Hematopoietic multipotent progenitor cell treated with erythropoietin and hydrocortisone succinate and interleukin-3 and kit ligand, for 17 days (in vitro differentiated cells): Measurements from ENCODE around the gene TUBB1.
"Not testable (repeated sequence)": the region's sequence is repeated elsewhere in the genome, so short reads cannot be mapped to it uniquely, and the experiment has no call there.

Source experiments
- DNase-seq: peaks from one replicate; pipeline ENCODE4 v3.0.0-alpha.2; 2015; ENCODE audit warnings: low spot score

Gene TUBB1

DNA sequence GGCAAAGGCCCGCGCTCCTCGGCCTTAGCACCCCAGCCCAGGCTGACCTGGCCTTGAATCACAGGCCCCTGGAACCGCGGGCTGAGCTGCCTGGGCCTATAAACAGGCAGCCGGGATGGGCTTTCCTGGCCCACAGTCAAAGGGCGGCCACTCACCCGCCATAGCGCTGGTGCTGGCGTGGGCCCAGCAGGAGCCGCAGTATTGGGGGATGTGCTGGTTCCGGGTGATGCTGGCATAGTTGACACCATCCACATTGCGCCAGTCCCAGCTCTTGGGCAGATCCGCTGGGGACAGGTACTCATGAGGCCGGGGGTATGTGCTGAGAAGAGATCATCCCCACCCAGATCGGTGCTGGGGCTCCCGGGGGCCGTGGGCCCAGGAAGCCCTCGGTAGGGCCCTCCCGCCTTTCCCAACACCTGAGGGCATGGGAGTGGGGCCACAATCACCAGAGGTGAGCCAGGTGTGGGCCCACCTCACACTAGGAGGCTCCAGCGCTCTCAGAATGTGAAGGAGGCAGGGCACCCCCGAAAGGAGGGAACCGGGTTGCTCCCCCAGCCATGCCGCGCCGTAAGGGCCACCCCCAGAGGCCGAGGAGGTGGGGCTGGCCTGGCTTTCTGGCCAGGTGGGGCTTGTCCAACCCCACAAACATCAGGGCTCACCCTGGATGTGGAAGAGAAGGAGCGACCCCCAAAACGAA lies 12.9 kb upstream of the TUBB1 start:
- no peak for DNase-seq

DNA sequence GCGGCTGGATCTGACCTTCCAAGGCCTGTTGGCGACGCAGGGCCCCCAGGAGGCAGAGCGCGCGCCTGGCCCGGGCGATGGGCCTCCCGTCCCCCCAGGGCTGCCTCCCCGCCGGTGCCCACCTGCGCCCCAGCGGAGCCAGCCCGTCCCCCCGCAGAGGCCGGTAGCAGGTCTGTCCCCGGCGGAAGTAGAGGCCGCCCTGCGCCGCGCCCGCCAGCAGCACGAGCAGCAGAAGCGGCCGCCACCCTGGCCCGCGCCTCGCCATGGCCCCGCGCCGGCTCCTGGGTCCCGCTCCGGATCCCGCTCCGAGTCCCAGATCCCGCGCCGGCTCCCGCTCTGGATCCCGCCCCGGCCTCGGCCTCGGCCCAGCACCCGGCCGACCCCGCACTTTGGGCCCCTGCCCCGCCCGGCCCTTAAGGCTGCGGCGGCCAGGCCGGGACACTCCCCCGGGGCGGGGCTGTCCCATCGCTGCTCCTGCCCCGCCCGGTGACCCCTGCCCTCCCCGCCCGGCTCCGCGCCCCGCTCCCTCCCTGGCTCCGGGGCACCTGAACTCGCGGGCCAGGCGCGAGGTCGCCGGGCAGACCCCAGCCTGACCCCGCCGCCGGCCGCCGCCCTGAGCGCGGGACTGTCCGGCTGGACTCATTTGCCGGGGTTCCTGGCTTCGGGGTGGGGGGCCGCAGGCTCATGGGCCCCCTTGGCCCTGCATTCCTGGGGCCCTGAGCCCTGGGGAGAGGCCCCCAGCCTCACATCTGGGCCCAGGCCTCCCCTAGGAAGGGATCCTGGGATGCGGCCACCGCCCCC lies 12.2 kb upstream of the TUBB1 start, which contains the start of gene CTSZ:
Gene CTSZ, minus strand, starts transcription at position 391 of the 801 bp plus-strand sequence. Its CDS starts 126 bp downstream, at position 265.
- DNase-seq, result peak; percentile 51

DNA sequence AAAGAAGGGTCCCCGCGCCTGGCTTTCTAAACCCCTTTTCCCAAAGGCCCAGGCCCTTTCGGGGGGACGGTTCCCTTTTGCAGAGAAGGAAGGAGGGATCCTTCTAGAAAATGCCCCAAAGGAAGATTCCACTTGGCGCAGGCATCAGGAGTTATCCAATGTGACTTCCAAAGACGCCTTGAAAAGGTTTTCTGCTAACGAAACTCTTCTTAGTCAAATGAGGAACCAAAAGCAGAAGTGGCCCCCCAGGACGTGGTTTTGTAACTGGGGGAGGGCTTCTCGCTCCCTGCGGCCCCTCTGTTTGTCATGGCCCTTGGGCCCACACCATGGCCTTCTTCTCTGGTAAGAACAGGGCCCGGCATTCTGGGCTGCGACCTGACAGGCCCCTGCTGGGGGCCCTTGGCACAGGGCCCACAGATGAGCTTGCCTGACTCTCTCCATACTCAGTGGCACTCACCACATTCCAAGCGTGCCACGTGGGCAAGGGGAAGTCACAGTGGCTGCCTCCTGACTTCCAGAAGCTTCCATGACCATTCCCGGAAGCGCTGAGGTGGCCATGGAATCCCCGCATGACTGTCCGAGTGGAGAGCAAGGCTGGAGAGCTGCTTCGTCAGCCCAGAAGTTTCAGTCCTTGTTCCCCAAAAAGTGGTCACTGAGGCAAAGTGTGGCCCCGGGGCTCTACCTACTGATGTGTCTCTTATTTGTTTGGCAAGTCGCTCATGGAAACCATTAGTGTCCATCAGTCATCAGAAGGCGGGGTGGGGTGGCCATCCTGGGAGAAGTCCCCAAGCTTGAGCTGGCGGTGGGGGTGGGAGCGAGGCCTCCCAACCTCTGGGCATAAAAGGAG lies 11.3 kb upstream of the TUBB1 start:
- no peak for DNase-seq

DNA sequence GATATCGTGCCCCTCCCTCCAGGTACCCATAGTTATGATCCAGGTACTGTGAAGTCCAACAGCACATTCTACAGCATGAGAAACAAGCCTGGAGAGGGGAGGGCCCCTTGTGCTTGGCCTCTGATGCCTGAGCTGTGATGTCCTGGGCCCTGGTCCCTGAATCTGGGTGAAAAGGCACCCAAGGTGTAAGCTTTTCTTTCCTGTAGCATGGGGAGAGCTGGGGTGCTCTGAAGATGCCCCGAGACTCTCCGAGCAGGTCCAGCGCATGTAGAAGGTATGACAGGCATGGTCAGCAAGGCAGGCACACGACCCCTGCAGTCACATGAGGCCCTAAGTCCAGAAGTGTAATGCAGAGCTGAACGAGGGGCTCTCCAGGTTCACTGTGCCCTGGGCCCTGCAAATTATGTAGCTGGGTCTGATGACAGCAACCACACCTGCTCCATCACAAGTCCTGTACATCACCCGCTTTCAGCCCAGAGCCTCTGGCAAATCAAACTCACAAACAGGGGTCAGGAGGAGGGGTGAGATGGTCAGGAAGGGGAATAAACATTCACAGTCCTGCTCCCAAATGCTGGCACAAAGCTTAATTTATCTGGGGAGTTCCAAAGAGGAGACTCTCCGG lies 10.4 kb upstream of the TUBB1 start:
- DNase-seq, result no peak

DNA sequence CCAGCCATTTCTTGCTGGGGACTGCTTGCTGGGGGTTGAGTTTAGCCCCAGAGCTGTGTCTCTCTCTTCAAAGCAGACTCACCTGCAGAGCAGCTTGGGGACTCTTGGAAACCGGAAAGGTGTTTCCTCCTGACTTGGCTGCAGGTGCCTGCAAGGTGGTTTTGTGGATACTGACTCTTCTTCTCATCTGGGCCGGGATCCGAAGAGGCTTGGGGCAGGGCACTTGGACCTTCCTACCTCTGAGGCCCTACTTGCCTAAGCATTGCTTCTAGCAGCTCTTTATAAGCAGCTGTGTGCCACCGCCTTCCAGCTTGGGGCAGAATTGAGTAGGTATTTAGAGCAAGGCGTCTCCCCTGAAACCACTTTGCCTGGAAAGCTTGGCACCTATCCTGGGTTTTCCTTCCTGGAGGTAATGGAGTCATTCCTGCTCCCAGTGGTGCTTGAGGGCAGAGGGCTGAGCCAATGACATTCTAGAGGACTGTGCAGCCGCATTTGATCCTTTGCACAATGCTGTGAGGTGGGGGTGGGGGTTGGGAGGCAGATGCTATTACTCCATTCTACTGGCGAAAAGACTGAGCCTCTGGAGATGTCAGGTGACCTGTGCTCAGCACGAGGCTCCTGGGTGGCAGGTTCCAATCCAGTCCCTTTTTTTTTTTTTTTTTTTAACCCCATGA lies 8.8 kb upstream of the TUBB1 start:
- DNase-seq, result no peak

DNA sequence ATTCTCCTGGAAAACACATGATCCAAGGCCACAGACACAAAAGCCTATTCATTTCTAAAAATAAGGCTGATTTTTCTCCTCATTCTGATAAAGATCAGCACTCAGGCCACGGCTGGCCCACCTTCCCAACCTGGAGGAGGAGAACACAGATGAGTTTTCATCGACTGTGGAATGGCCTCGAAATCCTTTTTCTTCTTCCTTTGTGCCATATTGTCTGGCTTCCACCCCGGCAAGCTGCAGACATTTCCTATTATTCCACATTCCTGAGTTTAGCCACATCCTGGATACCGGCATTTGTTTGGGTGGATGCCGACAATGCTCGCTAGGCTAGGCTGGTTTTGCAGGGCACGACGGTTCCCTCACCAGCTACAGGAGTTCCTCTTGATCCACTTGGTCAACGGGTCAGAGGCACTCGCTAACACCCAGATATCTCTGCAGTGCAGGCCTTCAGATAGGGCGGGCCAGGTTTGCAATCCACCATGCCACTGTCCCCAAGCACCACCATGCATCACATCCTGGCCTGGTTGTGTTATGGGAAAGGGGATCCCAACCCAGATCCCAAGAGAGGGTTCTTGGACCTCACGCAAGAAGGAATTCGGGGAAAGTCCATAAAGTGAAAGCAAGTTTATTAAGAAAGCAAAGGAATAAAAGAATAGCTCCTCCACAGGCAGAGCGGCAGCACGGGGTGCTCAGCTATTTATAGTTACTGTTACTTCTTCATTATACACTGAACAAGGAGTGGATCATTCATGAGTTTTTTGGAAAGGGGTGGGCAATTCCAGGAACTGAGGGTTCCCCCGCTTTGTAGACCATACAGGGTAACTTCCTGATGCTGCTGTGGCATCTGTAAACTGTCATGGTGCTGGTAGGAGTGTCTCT lies 8.0 kb upstream of the TUBB1 start:
- DNase-seq, result peak; percentile 49

DNA sequence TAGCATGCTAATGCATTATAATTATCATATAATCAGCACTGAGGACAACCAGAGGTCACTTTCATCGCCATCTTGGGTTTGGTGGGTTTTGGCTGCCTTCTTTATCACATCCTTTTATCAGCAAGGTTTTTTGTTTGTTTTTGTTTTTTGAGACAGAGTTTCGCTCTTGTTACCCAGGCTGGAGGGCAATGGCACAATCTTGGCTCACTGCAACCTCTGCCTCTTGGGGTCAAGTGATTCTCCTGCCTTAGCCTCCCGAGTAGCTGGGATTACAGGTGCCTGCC lies 7.4 kb upstream of the TUBB1 start:
- DNase-seq, result not testable (repeated sequence)

DNA sequence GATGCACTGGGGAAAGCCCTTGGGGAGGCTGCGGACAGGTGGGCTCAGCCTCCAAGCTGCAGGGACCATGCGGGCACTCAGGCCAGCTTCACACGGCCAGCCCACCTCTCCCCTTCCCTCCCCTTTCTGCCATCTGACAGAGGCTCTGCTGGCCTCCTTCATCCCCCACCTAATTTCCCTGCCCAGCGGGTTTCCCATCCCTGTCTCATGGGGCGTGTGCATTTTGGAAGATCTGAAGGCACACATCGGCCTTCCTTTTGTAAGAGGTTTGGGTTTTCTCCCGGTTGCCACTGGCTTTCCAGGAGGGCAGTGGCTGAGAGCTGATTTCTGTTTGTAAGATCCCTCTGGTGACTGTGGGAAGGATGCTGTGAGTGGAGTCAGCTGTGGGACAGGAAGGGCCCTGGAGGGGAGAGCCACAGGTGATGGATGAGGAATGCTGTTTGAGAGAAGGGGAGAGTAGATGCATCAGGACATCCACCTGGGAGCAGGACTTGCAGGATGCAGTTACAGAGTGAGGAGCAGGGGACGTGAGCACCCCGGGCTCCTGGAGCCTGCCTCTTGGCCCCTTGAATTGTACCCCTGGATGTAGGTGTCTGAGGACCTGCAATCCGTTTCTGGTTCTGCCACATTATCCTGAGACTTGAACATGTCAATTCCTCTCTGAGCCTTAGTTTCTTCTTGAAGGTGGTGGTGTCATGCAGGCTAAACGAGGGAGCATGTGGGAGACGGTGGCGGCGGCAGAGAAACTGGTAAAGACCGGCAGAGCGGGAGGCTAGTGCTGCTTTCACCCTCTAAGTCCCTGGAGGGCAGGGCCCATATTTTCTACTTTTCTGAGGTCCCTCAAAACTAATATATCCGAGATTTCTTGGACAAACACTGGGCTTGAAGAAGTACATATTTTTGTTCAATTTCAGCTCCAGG lies 5.9 kb upstream of the TUBB1 start:
- no peak for DNase-seq

DNA sequence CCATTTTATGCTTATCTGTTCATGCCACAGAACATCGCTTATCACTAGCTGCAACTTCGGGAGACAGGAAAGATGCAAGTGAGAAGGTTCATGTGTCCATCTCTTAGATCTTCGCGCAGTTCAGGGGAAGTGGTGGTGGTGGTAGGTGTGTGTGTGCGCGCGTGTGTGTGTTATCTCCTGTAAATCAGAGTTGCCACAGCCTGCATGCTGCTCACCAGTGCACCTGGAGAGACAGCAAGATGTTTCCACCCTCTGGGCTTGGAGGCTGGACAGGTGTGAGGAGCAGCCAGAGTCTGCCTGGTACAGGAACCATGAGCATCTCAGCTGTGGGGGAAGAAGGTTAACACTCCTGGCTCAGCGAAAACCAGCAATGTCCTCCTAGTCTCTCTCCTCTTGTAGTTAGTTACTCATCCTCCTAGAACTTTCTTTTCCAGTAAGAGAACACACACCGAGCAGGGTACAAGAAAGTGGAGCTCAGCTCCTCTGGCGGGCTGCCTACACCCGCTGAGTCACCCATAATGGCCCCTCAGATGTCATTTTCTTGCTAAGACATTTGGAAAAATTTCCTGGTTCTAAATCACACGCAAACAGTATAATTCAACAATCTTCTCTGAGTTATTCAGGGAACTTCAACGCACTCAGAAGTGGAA lies 5.1 kb upstream of the TUBB1 start:
- DNase-seq, result peak; percentile 29

DNA sequence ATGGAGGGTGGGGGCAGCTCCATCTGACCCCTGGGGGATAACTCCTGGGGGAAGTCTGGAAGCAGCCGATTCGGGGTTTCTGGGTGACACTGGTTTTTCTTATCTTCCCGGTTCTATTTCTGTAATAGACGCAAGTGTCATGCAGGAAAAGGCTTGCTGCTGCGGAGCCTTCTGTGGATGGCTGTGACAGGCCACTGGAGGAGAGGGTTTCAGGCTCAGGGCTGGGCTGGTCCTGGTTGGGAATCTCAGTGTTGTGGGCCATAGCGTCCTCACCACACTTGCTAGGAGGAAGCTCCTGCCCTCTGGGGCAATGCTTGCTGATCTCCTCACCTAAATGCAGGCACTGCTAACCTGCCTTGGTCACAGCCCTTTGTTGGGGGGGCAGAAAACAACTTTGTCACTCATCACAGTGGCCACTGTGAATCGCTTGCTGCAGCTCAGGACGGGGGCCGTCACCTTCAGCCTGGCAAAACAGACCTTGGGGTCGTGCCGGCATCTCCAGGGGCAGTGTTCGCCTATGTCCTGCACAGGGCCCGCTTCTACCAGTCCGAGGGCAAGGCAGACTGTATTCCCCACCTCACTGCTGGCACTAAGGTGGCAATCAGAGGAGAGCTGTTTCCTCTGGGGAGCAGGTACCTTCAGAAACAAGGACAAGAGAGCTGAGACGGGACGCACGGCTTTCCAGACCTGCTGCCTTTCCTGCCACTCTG lies 4.4 kb upstream of the TUBB1 start:
- no peak for DNase-seq

DNA sequence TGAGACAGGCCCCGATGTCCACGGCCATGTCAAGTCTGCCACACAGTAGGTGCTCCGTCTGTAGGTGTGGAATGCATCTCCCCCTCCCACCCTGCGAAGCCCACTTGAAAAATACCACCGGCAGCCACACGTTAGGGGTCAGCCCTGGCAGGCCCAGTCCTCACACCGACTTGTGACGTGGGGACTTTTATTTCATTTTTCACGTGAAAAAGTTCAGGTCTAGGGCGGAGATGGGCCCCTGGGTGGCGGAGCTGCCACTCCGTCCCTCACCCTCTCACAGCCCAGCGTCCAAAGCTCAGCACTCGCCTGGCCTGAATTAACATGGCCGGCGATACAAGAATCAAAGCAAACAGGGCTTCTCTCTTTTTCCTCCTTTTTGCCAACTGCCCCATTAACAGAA lies 3.8 kb upstream of the TUBB1 start:
- DNase-seq, result no peak

DNA sequence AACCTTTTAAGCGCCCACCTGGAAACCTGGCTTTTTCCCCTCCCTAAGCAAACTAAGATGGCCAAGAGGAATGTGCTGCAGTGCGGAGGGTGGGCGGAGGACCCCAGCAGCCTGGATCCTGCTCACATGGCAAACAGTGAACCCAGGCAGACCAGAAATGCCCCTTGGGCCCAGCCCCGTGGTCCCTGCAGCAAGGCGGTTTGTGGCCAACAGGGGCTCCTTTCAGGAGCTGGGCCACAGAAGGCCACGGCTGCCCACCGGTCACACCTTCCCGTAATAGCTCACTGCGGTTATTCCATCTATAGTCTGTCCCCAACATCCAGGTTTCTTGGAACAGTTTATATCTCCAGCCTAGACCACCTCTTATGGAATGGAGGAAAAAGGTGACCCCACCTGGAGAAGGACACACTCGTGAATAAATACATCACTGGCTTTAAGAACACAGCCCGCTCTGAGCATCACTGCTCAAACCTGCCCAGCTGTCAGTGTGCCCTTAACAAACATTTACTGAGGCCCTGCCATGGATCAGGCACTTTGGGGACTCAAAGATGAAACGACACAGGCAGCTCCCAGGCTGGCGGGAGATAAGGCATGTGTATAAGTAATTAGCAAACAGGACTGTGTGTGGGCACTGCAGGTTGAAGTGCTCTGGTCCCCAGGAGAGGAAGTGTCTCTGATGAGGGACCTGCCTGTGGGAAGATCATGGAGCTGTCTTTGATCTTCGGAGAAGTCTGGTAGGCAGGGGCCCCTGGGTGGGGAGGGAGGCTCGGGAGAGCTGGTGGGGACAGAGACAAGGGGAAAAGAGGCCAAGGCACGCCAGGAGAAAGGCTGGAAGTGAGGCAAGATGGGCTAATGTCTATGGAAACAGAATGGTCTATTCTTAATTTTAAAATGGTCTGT lies 3.2 kb upstream of the TUBB1 start:
- DNase-seq, result peak; percentile 54

DNA sequence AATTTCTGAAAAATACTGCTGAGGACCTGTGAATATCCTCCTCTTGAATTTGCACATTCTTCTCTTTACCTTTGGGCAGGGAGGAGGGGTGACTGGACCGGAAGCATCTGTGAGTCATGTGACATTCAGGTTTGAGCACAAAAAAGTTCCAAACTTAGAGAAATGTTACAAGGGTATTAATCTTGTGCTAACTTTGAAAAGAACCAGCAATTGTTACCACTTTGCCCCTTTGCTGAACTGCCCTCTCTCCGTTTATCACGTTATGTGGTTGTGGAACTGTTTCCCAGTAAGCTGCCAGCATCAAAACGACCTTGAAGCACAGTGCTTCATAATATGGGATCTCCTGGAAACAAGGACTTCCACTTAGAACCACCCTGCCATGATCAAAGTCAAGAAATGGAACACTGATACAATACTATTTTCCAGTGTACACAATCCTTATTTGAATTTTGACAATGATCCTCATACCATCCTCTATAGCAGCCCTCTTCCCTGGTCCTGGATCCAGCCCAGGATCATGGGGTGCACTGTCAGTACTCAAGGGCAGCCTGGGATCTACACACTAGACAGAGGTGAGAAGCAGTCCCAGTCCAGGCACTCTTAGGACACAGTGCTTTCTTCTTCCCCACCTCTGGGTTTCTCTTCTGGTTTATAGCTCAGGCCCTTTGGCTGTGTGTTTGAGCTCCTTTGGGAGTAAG lies 2.3 kb upstream of the TUBB1 start:
- peak; percentile 44 for DNase-seq

DNA sequence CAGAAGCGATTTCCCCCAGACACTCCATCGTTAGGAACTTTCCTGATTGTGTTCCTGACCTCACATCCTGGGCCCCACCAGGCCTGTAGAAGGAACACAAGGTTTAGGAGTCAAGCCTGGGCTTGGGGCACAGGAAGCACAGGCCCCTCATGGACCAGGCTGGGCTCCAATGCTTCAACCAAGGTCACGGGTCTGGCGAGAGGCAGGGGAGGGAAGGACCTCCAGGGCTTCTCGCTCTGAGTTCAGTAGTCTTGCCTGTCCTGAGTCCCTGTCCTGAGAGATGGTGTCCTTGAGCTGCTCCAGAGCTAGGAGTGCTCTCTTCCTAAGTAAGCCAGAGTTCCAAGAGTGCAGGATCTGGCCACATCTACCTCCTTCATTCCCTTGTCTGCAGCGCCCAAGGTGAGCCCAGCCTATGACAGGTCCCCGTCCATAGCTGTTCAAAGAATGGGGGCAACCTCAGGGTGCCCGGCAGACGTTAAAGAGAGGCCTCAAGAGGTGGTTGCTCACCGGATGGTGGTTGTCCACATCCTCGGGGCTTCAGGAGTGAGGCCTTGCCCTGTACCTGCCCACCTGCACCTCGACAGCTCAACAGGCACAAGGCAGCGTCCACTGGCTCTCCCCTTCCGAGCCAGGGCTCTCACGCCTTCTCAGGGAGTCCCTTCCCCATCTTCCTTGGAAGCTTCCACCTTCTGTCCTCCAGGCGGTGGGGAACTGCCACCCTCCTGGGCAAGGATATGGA lies 1.6 kb upstream of the TUBB1 start:
- no peak for DNase-seq

DNA sequence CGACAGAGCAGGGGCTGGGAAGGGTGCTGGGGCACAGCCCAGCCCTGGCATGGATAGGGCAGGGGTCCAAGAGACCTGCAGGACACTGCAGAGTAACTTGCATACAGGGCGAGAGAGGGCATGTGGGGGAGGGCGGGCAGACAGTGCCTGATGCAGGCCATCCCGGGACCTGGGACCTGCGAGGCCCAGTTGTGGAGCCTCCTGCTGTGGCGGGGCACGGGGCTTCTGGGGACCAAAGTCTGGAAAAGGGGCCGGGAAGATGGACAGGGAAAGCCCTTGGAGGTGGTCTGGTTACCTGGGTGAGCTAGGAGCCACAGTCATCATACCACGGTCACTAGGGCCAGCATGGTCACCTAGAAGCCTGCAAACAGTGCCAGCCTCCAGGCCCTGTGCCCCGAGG lies 412 bp upstream of the TUBB1 start:
- no peak for DNase-seq

DNA sequence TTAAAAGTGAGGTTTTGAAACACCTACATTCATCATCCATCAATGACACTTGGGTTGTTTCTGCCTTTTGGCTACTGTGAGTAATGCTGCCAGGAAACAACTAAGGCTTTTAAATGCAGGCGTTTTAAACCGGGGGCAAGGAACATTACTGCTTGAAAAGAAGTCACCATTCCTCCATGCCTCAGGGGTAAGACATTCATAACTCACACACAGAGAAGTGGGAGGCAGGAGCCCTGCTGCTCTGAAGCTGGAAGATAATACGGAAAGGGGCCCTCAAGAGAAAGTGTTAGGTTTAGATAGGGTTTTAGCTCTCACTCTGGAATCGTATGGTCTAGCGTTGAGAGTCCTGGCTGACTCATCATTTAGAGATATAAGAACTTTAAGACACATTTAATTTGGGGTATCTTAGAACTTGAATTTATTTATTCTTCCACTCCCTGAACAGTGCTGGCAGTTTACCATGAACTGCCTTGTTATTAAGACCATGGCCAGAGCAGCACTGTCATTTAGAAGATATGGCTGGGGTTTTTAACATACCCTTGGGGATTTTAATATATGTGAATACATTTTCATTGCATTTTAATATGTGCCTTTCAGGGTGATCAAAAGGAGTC lies 1.8 kb downstream of the TUBB1 start:
- DNase-seq, result peak; percentile 85
